ENCODE results near the gene ITFG2.

Gene ITFG2

GRCh38 chr12:2833810-2834209 lies 21.3 kb downstream of the ITFG2 start:
- no peak overlapping the region for H3K4me3 ChIP-seq (ENCODE audit: low read depth, low read length)
- no peak for TF ChIP-seq CTCF (IDR thresholded peaks at IDR 0.05; ENCODE audit: low read depth, low read length)

GRCh38 chr12:2834581-2835491 lies 22.4 kb downstream of the ITFG2 start, which contains the start of gene NRIP2:
TSS of gene NRIP2 (minus strand) at chr12:2835035. CDS start at chr12:2834983, 52 bp downstream.
- H3K4me3 ChIP-seq (ENCODE audit: low read depth, low read length), result no peak within 1 kb of the TSS
- TF ChIP-seq CTCF (IDR thresholded peaks at IDR 0.05; ENCODE audit: low read depth, low read length), result no peak

GRCh38 chr12:2835691-2836403 lies 23.4 kb downstream of the ITFG2 start:
- TF ChIP-seq CTCF (IDR thresholded peaks at IDR 0.05; ENCODE audit: low read depth, low read length), result no peak
- no peak overlapping the region for H3K4me3 ChIP-seq (ENCODE audit: low read depth, low read length)

- H3K4me3 ChIP-seq (ENCODE audit: low read depth, low read length), result no peak overlapping the region
Observed at GRCh38 chr12:2836574-2836973, 24.1 kb downstream of the ITFG2 start.

GRCh38 chr12:2841056-2841650 lies 28.7 kb downstream of the ITFG2 start:
- TF ChIP-seq CTCF (IDR thresholded peaks at IDR 0.05; ENCODE audit: low read depth, low read length), result no peak
- no peak overlapping the region for H3K4me3 ChIP-seq (ENCODE audit: low read depth, low read length)

More at GRCh38 chr12:2836574-2836973, 24.1 kb downstream of the ITFG2 start:
- TF ChIP-seq CTCF (IDR thresholded peaks at IDR 0.05; ENCODE audit: low read depth, low read length), result no peak

- no peak for TF ChIP-seq CTCF (IDR thresholded peaks at IDR 0.05; ENCODE audit: low read depth, low read length)
- H3K4me3 ChIP-seq (ENCODE audit: low read depth, low read length), result no peak overlapping the region
Observed at GRCh38 chr12:2842948-2843347, 30.5 kb downstream of the ITFG2 start.
